ENCODE results near the gene LIPE. TPM values are rescaled to one million over a fixed set of nuclear protein-coding genes. Genes with fewer than 3 reads are reported as not detected.
A peak's percentile ranks its signal among the peaks of the same experiment; 100 is the strongest.
"Not testable (repeated sequence)": the region's sequence is repeated elsewhere in the genome, so short reads cannot be mapped to it uniquely, and the experiment has no call there.

Gene LIPE
- total and polyA plus RNA-seq, 12 donors = 39.4 to 109 (median 55.0) TPM

DNA sequence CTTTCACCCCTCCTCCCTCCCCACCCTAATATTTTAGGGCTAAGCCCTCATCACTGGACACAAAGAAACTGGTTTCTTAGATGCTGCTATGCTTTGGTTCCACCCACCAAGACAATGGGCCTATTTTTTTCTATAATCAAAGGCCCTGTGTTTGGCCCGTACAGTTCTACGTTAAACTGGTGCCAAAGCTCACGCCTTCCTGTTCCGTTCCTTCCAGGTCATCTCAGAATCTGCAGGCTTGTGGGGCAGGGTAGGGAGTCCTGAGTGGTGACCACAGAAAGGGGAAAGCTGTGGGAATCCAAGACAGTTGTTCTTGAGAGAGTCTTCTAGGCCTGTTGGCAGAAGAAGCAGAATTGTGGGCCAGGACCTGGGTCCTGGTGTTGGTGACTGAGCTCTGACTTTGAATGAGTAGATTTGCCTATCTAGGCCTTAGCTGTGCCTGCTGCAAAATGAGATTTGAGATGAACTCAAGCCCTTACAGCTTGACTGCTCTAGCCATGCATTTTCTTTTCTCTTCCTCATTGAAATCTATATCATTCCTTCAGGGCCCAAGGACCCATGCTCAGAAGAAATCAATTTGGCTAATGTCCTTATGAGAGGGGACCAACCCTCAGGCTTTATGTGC is 34.6 kb upstream of the LIPE start:
- peak in 7 of 8 donors; percentile 23 to 85 (median 58) for ATAC-seq

DNA sequence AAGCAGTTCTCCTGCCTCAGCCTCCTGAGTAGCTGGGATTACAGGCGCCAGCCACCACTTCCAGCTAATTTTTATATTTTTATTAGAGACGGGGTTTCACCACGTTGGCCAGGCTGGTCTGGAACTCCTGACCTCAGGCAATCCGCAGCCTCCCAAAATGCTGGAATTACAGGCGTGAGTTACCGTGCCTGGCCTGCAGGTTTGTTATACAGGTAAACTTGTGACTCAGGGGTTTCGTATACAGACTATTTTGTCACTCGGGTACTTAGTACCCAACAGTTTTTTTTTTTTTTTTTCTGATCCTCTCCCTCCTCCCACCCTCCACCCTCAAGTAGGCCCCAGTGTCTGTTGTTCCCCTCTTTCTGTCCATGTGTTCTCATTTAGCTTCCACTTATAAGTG is 34.0 kb upstream of the LIPE start:
- intact Hi-C loops (cut with DNase I) = loop anchor here in 1 of 10 donors (5.0 kb wide), 1 partner anchor 36 kb away; no protein-coding TSS in a partner anchor
- H3K36me3 ChIP-seq, DNase-seq, H3K9me3 ChIP-seq, H3K4me3 ChIP-seq, H3K27me3 ChIP-seq, ATAC-seq: not testable (repeated sequence)
- Histone ChIP-seq H3K4me1 (peaks cover 0 to 29% (median 10%) of the 10 kb centered on the region in 9 donors), H3K27ac (peak overlapping the region in 3 of 10 donors; percentile 45 to 51 (median 45))
- 88 to 95% methylated on average over 8 of the region's 8 CpGs for WGBS, 2 donors

More for the DNA sequence above, 34.6 kb upstream of the LIPE start:
- peak overlapping the region in 3 of 10 donors; percentile 6 to 50 (median 37) for H3K27ac ChIP-seq
- peaks cover 0 to 35% (median 15%) of the 10 kb centered on the region in 9 donors for H3K4me1 ChIP-seq
- H3K27me3 ChIP-seq = no peaks in the 10 kb centered on the region
- H3K4me3 ChIP-seq = no peak overlapping the region
- TF ChIP-seq, protein P1, sequence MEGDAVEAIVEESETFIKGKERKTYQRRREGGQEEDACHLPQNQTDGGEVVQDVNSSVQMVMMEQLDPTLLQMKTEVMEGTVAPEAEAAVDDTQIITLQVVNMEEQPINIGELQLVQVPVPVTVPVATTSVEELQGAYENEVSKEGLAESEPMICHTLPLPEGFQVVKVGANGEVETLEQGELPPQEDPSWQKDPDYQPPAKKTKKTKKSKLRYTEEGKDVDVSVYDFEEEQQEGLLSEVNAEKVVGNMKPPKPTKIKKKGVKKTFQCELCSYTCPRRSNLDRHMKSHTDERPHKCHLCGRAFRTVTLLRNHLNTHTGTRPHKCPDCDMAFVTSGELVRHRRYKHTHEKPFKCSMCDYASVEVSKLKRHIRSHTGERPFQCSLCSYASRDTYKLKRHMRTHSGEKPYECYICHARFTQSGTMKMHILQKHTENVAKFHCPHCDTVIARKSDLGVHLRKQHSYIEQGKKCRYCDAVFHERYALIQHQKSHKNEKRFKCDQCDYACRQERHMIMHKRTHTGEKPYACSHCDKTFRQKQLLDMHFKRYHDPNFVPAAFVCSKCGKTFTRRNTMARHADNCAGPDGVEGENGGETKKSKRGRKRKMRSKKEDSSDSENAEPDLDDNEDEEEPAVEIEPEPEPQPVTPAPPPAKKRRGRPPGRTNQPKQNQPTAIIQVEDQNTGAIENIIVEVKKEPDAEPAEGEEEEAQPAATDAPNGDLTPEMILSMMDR (IDR thresholded peaks at IDR 0.05) = no peak
- intact Hi-C loops (cut with DNase I) = loop anchor here in 1 of 10 donors (5.0 kb wide), 1 partner anchor 35 kb away; no protein-coding TSS in a partner anchor
- 50% methylated on average over 4 of the region's 4 CpGs for WGBS, 2 donors
- no peaks in the 10 kb centered on the region for H3K36me3 ChIP-seq
- no peaks in the 10 kb centered on the region for H3K9me3 ChIP-seq
- peak in 1 of 2 donors; percentile 12 for DNase-seq

DNA sequence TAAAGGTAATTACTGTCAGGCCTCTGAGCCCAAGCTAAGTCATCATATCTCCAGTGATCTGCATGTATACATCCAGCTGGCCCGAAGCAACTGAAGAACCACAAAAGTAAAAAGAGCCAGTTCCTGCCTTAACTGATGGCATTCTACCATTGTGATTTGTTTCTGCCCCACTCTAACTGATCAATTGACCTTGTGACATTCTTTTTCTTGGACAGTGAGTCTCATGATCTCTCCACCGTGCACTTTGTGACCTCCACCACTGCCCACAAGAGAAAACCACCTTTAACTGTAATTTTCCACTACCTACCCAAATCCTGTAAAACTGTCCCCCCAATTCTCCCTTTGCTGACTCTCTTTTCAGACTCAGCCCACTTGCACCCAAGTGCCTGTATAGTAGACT is 32.7 kb upstream of the LIPE start:
- intact Hi-C loops (cut with DNase I) = loop anchor here in 3 of 10 donors (5.0 to 10.0 kb wide), 3 partner anchors 37 to 135 kb away; partner anchors contain the start of genes CEACAM8 (in 3 of the 3) and CEACAM1 (in 1 of the 3)
- TF ChIP-seq, protein P1 (IDR thresholded peaks at IDR 0.05) = no peak
- peaks cover 0 to 26% (median 7%) of the 10 kb centered on the region in 9 donors for H3K4me1 ChIP-seq

DNA sequence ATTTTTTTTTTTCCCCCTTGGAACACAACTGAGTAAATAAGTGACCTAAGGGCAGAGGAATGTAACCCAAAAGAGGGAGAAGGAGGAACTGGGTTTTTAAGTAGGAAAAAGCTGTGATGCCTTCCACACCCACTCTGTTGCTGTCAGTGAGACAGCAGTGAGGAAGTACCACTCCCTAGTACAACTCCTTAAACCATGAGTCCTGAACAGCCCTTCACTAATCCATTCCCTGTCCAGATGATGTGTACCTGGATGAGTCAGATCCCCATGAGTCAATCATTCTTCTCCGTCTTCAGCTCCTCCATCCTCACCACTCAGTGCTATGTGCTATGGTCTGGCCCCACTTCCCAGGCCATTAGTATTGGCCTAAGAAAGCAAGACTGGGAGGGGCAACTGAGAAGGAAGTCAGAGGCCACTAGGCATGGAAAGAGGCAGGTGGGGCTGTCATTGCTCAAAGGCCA is 28.5 kb upstream of the LIPE start:
- Histone ChIP-seq H3K9me3 (no peaks in the 10 kb centered on the region), H3K4me1 (peaks cover 0 to 31% (median 3%) of the 10 kb centered on the region in 9 donors), H3K27me3 (peaks cover 0 to 6% (median 0%) of the 10 kb centered on the region in 7 donors), H3K36me3 (no peaks in the 10 kb centered on the region), H3K27ac (no peak overlapping the region), H3K4me3 (no peak overlapping the region)
- intact Hi-C loops (cut with DNase I) = loop anchor here in 4 of 10 donors (2.0 to 10.0 kb wide), 3 partner anchors 69 to 139 kb away; partner anchors contain the start of genes CEACAM8 (in 3 of the 4) and CEACAM1 (in 1 of the 4)
- ATAC-seq (peak in 2 of 8 donors; percentile 11 to 71), DNase-seq (no peak)
- WGBS, 2 donors = 66 to 77% methylated on average over 1 of the region's 1 CpG
- TF ChIP-seq, protein P1 (IDR thresholded peaks at IDR 0.05) = no peak

More for the DNA sequence above, 32.7 kb upstream of the LIPE start:
- no peaks in the 10 kb centered on the region for H3K36me3 ChIP-seq
- no peaks in the 10 kb centered on the region for H3K27me3 ChIP-seq
- 91 to 92% methylated on average over 2 of the region's 2 CpGs for WGBS, 2 donors
- ATAC-seq (no peak), DNase-seq (no peak)
- no peak overlapping the region for H3K4me3 ChIP-seq
- no peak overlapping the region for H3K27ac ChIP-seq
- no peaks in the 10 kb centered on the region for H3K9me3 ChIP-seq
